Esophagus squamous epithelium (tissue), 4 donors: ENCODE measurements around the gene FNDC1.

Experiments used
- POLR2A ChIP-seq, 4 donors: fragments of 450-650 bp; IDR thresholded peaks; one replicate each; pipeline ENCODE4 v1.6.1; 2017; ENCODE audit warnings: antibody characterized with exemption in 4 of 4, mild to moderate bottlenecking in 4 of 4, moderate library complexity in 3 of 4
- TF ChIP-seq, protein P1 (sequence below), 6 experiments: fragments of 450-650 bp in 4 of 6; fragments of 200-600 bp in 2 of 6; sonication (generic) in 2 of 6; IDR thresholded peaks; one replicate each; pipeline ENCODE4 v1.5.1; 2016 to 2019; ENCODE audit warnings: antibody characterized with exemption in 6 of 6, mild to moderate bottlenecking in 4 of 6, moderate library complexity in 4 of 6

DNA sequence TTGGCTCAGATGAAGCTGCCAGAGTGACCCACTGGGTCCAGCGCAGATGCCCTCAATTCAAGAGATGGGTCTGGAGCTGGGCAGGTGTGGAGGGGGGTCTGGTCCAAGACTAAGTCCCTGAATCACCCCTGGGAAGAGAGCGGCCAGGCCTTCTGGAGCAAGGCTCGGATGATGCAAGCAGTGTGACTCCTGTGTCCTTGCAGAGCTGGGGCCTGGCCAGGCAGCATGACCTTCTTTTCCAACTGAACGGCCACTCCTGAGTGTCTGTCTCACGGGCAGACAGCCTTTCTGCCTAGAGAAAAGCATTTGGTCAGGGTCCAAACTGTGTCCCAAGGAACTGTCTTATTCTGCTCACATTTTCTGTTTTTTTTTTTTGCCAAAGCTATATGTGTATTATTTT, 42.6 kb upstream of the FNDC1 start:
- TF ChIP-seq, protein P1, sequence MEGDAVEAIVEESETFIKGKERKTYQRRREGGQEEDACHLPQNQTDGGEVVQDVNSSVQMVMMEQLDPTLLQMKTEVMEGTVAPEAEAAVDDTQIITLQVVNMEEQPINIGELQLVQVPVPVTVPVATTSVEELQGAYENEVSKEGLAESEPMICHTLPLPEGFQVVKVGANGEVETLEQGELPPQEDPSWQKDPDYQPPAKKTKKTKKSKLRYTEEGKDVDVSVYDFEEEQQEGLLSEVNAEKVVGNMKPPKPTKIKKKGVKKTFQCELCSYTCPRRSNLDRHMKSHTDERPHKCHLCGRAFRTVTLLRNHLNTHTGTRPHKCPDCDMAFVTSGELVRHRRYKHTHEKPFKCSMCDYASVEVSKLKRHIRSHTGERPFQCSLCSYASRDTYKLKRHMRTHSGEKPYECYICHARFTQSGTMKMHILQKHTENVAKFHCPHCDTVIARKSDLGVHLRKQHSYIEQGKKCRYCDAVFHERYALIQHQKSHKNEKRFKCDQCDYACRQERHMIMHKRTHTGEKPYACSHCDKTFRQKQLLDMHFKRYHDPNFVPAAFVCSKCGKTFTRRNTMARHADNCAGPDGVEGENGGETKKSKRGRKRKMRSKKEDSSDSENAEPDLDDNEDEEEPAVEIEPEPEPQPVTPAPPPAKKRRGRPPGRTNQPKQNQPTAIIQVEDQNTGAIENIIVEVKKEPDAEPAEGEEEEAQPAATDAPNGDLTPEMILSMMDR (IDR thresholded peaks at IDR 0.05): no peak
- TF ChIP-seq POLR2A (IDR thresholded peaks at IDR 0.05): no peak
